Body of pancreas (tissue), 4 donors: ENCODE results near the gene TPI1.

Experiments used
- CTCF ChIP-seq, 7 experiments: fragments of 450-650 bp in 4 of 7; fragments of 200-600 bp in 3 of 7; sonication (generic) in 3 of 7; IDR thresholded peaks; one replicate each; pipeline ENCODE4 v1.5.1; 2016 to 2019; ENCODE audit warnings: antibody characterized with exemption in 7 of 7
- POLR2A ChIP-seq, 3 donors: fragments of 450-650 bp; IDR thresholded peaks; one replicate each; pipeline ENCODE4 v1.6.1; 2016; ENCODE audit warnings: antibody characterized with exemption in 3 of 3, mild to moderate bottlenecking in 2 of 3

- no peak for TF ChIP-seq POLR2A (IDR thresholded peaks at IDR 0.05)
- no peak for TF ChIP-seq CTCF (IDR thresholded peaks at IDR 0.05)
Observed at GRCh38 chr12:6868211-6869048, 1.1 kb downstream of the TPI1 start.
